NCI-H82 treated with DMSO at 0.1 percent for 48 hours (cell line): Measurements from ENCODE around the gene SYT13.
"Not testable (repeated sequence)": the region's sequence is repeated elsewhere in the genome, so short reads cannot be mapped to it uniquely, and the experiment has no call there.

ENCODE experiments used
- DNase-seq: peaks from one replicate; lab custom pipeline; 2025; ENCODE audit not compliant: unreplicated experiment; lab: John Stamatoyannopoulos, UW

Gene SYT13

GRCh38 chr11:45250035-45250718 lies 36.0 kb downstream of the SYT13 start:
- DNase-seq, result no peak

- not testable (repeated sequence) for DNase-seq
These were observed 36.8 kb downstream of the SYT13 start for GRCh38 chr11:45249372-45249771.

GRCh38 chr11:45248501-45249011 lies 37.6 kb downstream of the SYT13 start:
- DNase-seq, result no peak

- DNase-seq, result no peak
These were observed 38.7 kb downstream of the SYT13 start for GRCh38 chr11:45247433-45247832.

GRCh38 chr11:45246241-45246640 lies 39.9 kb downstream of the SYT13 start:
- DNase-seq, result no peak

GRCh38 chr11:45245218-45246045 lies 40.7 kb downstream of the SYT13 start:
- DNase-seq, result no peak

GRCh38 chr11:45243967-45244366 lies 42.2 kb downstream of the SYT13 start:
- no peak for DNase-seq

GRCh38 chr11:45239733-45240132 lies 46.4 kb downstream of the SYT13 start:
- DNase-seq, result no peak

GRCh38 chr11:45238724-45239123 lies 47.4 kb downstream of the SYT13 start:
- DNase-seq, result no peak

- no peak for DNase-seq
These were observed 48.3 kb downstream of the SYT13 start for GRCh38 chr11:45237711-45238315.

- DNase-seq, result no peak
These were observed 51.7 kb downstream of the SYT13 start for GRCh38 chr11:45234306-45235006.

GRCh38 chr11:45233804-45234170 lies 52.4 kb downstream of the SYT13 start:
- no peak for DNase-seq

GRCh38 chr11:45233121-45233803 lies 52.9 kb downstream of the SYT13 start:
- peak; percentile 19 for DNase-seq

- DNase-seq, result no peak
These were observed 53.6 kb downstream of the SYT13 start for GRCh38 chr11:45232341-45233080.

GRCh38 chr11:45229401-45230020 lies 56.6 kb downstream of the SYT13 start:
- no peak for DNase-seq

GRCh38 chr11:45227836-45228235 lies 58.3 kb downstream of the SYT13 start:
- DNase-seq, result no peak

- DNase-seq, result no peak
These were observed 59.2 kb downstream of the SYT13 start for GRCh38 chr11:45226901-45227300.

GRCh38 chr11:45225961-45226871 lies 59.9 kb downstream of the SYT13 start:
- DNase-seq, result no peak
